Testis (tissue), 2 donors: ENCODE results near the gene FAM83D.

Source experiments
- CTCF ChIP-seq, 3 experiments: fragments of 450-650 bp in 2 of 3; fragments of 200-600 bp in 1 of 3; sonication (generic) in 1 of 3; IDR thresholded peaks; one replicate each; pipeline ENCODE4 v1.5.1; 2016 to 2019; ENCODE audit warnings: antibody characterized with exemption in 3 of 3, mild to moderate bottlenecking in 2 of 3, moderate library complexity in 1 of 3
- POLR2A ChIP-seq: fragments of 450-650 bp; IDR thresholded peaks from one replicate; pipeline ENCODE4 v1.6.1; 2017; ENCODE audit warnings: antibody characterized with exemption, mild to moderate bottlenecking, moderate library complexity

DNA sequence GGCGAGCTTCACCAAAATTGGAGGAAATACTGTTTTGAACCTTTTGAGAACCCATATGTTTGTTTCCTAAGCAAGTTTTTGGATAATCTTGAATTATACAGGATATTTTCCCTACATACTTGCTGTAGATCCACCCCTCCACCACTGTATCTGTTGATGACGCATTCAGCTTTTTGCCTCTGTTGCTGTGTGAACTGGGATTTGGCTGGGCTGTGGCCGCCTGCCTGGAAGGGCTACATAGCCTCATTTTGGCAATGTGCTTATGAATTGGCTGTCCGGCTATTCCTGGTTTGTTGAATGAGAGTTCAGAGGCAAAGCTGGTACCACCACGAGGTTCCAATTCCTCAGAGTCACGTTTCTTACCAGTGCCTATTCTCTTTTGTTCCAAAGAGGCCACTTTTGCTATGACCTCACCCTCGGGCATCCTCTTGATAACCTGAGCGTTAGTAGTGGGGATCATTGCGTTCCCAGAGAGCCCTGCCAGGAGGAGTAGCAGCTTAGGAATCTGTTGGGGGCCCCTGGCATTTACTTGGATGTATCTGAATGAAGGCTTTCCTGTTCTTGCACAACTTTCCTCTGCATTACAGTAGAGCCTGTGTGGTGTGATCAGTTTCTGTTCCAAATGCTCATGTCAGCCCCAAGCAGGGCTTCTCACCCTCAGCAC is 6.4 kb downstream of the FAM83D start:
- TF ChIP-seq CTCF (IDR thresholded peaks at IDR 0.05): no peak
- TF ChIP-seq POLR2A: no peak
